MV-4-11 (cell line): Measurements from ENCODE around the gene ARMH1.
"Not testable (repeated sequence)": the region's sequence is repeated elsewhere in the genome, so short reads cannot be mapped to it uniquely, and the experiment has no call there.

Source experiments
- DNase-seq: peaks from one replicate; lab custom pipeline; 2025; lab: John Stamatoyannopoulos, UW

ARMH1 gene

DNA sequence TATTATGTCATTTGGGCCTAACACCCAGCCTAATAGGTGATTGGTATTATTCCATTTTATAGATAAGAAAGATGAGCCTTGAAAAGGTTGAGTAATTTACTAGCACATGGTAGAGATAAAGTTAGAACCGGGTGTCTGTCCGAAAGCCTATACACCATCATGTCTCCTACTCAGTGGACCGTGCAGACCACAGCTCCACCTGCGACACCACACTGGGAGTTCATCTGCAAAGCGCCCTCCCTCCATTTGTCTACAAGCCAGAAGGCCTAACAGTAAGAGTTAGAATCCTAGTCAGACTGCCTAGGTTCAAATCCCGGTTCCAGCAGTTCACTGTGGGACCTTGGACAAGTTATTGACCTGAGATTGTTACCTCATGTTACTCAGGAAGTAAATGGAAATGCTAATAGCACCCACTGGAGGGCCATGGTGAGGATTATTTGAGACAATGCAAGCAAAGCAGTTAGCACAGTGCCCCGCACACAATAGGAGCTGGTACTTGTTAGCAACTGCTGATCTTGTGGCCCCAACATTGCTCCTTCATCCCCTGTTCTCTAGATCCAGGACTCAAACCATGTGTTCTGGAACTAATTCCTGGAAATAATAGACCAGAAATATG, 20.5 kb downstream of the ARMH1 start:
- DNase-seq = no peak

DNA sequence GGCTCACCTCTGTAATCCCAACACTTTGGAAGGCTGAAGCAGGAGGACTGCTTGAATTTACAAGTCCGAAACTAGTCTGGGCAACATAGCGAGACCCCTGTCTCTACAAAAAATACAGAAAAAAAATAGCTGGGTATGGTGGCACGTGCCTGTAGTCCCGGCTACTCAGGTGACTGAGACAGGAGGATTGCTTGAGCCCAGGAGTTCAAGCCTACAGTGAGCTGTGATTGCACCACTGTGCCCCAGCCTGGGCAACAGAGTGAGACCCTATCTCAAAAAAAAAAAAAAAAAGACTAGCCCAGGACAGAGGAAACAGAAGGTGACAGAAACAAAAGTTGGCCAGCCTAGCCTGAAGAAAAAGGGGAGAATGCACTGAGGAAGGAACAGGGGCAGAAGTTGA, 21.2 kb downstream of the ARMH1 start:
- DNase-seq = no peak

DNA sequence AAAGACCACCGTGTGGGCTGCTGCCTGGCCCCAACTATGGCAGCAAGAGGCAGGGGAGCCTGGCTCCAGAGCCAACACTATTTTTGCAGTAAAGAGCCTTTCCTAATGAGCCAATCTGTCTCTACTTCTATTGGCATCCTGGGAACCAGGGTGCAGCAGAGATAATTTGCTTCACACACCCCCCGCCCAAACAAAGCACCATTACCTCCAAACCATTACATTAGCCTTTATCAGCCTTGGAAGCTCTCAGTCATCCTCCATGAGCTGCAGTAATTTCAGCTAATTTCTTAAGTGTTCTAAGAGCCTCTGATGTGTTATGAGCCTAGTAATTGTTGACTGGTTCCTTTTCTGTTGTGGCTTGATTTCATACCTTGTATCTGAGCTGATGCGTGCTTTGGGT, 21.6 kb downstream of the ARMH1 start:
- no peak for DNase-seq

DNA sequence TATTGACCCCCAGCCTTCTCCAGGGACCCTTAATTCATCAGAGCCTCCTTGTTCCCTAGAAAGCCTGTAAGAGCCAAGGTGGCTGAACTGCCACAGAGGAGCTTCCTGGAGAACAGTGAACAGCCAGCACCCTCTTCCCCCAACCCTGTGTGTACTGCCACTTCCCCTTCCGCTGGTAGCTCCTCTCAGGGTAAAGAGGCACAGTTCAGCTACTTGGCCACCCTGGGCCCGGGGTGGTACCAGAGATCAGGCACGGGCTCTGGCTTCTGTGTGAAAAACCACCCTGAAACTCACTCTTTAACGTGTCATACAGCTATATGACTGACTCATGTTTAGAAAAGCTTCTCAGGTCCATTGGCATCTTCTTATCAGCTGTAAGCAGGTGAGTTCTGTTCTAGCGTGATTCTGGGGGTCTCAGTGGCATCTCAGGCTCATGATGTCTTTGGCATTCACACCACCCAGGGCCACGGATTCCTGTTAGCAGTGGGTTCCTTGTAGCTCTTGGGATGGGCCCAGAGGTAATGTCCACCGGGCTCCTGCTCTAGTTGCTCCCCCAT, 22.4 kb downstream of the ARMH1 start:
- peak; percentile 74 for DNase-seq

DNA sequence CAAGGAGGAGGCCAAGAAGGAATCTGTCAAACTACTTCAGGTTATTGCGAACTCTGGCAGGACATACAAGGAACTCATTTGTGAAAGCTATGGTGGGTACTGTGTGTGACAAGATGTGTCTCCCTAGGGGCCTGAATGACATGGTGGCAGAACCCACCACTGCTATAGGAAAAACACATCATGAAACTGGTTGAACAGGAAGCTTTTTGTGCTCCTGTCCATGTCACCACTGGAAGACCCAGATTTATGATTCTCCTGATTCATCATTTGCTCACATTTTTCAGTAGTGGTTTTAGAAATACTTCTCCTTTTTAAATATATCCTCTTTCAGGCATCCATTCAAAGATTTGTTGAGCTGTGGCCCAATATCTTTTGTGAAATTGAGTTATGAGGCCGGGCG, 23.6 kb downstream of the ARMH1 start:
- peak; percentile 95 for DNase-seq

DNA sequence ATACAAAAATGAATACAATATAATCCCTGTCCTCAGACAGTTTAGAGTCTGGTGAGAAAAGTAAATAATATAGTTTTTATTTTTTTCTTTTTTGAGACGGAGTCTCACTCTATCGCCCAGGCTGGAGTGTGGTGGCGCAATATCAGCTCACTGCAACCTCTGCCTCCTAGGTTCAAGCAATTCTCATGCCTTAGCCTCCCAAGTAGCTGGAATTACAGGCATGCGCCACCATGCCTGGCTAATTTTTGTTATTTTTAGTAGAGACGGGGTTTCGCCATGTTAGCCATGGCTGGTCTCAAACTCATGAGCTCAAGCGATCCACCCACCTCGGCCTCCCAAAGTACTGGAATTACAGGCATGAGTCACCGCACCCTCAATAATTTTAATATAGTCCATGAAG, 24.9 kb downstream of the ARMH1 start:
- DNase-seq = not testable (repeated sequence)

DNA sequence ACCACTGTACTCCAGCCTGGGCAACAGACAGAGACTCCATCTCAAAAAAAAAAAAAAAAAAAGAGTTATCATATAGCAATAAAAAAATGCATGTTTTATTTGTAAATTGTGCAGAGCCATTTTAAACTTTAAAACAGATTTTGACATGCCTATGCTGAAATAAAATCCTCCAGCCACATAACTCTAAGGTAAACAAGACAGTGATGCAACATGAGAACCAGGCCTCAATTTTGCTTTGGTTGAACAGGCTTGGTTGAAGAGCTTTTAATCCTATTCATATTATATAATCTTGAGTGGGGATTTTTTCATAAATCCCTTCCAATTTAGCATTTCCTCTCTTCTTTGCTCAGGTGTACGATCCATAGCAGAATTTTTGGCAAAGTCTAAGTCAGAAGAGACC, 26.1 kb downstream of the ARMH1 start:
- no peak for DNase-seq

DNA sequence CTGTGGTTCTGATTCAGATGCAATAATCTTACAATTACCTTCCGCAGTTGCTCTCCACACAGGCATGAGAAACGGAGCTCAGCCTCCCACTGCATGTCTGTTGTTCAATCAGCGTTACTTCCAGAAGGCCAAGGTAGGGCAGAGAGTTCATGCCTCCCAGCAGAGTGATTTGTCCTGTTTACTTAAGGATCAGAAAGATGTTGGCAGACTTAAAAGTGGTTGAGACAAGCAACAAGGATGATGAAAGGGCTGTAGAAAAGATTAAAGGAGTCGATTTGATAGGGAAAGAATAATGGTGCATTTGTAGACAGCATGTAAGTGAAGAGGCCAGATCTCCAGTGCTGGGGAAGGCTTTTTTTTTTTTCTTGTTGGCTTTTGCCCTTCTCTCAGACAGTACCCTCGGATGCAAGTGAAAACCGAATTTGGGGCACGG, 26.6 kb downstream of the ARMH1 start:
- DNase-seq = no peak

DNA sequence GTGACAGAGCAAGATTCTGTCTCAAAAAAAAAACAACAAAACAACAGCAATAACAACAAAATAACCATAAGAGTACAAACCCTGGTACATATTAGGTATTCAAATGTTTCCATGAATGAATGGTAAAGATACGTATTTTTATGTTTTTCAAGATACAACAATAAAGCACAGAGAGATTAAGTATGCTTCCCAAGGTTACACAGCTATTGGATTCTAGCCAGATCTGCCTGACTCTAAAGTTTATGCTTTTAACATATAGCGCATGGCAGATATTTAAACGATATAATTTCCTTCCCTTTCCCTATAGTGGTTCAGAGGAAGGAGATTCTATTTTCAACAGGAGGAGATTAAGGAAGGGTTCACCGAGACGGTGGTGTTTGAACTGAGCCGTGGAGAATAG, 31.0 kb downstream of the ARMH1 start:
- no peak for DNase-seq

DNA sequence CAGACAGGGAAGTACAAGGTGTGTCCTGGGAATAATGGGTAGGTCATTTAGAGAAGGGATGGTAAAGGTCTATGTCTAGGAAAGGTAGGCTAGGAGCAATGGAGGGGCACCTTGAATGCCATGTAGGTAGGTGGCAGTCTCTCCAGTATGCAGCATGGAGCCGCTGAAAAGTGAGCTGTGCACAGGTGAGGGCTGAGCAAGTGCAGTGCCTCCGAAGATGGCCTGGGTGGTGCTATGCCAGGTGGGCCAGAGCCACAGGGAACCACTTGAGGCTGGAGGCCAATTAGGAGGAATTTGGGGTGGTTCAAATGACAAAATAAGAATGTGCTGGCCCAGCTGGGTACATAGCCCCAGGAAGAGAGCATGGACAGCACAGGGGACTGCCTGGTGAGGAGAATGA, 31.4 kb downstream of the ARMH1 start:
- DNase-seq = no peak

DNA sequence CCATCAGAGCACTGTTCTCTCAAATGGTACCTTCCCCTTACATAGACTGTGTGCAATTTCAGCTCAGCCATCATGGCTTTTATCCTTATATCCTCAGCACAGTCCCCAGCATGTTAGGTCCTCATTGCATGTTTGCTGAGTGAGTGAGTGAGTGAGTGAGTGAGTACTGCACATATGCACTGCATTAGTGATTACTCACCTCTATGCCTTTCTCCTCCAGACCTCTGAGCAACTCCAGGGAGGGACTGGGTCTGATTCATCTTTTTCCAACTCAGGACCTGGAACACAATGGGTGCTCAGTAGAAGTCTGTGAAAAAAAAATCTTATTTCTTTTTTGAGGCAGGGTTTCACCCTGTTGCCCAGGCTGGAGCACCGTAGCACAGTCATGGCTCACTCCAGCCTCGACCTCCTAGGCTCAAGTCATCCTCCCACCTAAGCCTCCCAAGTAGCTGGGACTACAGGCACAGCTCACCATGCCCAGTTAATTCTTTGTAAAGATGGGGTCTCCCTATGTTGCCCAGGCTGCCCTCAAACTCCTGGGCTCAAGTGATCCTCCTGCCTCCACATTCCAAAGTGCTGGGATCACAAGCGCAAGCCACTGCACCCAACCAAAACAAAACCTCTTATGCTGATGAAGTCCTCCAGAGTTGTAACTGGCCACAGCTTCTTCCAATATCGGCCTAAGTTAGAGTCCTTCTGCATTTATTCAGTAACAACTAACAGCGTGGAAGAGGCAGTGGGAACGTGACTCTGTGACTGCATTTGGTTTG, 32.8 kb downstream of the ARMH1 start:
- DNase-seq = no peak

DNA sequence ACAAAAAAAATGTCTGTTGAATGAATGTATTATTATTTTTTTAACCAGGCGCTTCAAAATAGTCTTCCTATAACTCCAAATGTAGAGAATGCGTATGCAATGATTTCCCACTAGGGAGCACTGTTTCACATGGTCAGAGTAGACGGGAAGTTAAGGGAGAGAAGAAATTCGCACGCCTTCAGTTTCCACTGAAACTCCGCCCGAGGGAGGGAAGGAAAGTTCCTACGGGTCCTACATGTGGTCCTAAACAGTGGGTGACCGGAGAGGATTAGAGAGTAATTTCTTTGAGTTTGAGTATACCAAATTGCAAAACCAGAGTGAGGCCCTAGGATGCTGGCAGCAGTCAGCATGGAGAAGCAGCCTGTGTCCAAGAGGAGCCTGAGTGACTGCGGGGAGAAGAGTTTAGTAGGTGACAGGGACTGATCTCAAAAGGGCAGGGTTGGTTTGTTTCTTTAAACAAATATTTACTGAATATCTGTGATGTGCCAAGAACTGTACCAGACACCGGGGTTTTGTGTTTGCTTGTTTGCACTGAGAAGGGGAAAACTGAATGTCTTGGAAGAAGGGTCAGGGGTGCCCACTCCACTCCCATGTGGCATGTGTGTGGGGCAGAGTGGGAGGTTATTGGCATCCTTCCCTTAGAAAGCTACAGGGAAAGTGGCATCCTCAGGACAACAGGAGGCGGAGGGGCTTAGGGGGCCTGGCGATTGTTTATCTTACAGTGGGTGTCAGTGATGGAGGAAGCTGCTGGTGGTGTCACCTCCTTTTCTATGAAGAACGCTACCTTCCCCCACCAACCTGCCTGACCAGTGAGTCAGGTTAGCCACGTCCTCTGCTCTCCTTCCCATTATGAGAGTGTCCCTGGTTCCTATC, 33.7 kb downstream of the ARMH1 start:
- peak; percentile 73 for DNase-seq

DNA sequence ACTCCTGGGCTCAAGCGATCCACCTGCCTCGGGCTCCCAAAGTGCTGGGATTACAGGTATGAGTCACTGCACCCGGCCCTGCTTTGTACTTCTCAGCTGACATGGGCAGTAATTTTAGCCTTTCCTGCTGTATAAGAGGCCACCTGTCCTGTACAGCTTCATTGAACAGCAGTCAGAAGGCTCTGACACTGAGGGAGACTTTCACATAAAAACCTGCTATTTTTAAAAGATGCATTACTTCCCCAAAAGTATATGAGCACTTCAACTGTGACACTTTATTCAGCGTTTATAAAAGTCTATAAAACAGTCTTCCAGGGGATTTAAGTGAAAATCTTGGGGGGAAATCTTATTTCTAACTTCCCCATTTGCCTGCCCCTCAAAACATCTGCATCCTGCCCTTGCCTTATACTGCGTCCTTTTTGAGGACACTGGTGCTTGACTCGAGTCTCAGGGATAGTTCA, 38.8 kb downstream of the ARMH1 start:
- peak; percentile 13 for DNase-seq

DNA sequence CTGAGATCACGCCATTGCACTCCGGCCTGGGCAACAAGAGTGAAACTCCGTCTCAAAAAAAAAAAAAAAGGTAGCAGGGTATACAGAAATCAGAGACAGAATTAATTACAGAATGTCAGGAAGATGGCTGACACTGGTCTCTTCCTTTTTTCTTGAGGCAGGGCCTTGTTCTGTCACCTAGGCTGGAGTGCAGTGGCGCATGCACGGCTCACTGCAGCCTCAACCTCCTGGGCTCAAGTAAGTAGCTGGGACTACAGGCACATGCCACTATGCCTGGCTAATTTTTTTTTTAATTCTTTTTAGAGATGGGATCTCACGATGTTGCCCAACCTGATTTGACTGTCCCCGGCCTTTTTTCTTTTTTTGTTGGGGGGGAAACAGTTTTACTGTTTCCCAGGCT, 40.0 kb downstream of the ARMH1 start:
- DNase-seq = no peak

DNA sequence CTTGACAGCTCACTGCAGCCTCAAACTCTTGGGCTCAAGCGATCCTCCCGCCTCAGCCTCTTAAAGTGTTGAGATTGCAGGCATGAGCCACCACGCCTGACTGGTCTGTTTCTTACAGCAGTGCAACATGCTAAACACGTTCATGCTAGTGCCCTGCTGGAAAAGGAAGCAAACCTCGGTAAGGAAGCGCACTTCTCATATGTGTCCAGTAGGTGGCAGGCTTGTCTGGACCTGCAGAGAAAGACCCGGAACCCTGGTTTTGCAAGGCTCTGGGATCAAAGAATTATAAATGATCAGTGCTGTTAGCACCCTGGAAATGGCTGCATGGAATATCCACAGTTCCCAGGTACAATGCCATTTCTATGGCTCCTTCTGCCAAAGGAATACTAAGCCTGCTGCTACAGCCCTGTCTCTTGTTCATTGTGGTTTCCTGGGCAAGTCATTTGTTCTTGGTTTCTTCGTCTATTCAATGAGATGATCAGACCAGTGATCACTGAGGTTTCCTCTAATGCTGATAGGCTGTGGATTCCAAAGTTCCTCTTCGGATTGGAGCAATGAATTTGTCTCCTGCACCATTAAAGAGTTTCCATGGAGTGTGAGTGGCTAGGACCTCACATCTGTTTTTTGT, 40.5 kb downstream of the ARMH1 start:
- peak; percentile 86 for DNase-seq

DNA sequence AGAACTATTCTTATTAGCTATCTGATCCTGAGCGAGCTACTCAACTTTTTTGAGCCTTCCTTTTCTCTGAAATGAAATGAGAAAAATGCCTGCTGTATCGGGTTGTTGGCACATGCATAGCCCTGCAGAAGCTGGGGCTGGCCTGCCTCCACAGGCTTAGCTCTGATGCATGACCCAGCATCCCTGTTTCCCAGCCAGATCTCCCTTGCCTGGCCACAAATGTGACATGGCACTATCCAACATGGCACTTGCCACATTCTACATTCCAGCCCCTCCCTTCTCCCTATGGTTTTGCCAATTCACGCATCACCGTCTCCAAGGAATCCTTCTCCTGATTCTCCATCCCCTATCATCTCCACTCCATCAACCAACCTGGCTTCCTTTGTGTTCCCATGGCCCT, 42.6 kb downstream of the ARMH1 start:
- DNase-seq = no peak

DNA sequence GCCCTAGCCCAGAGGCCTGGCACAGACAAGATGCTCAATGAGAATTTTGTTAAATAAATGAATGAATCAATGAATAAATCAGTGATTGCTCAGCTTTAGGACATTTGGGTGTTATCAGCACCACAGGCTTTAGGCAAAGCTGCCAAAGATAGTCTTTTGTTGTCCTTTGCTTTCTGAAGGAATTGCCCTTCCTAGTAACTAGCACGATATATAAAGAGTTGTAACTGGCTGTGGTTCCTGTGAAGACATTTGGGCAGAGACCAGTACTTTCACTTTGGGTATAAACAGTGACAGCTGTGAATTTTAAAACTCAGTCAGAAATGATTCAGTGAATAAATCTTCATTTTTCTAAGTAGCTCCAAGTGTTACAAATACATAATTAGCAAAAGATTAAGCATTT, 43.1 kb downstream of the ARMH1 start:
- no peak for DNase-seq

DNA sequence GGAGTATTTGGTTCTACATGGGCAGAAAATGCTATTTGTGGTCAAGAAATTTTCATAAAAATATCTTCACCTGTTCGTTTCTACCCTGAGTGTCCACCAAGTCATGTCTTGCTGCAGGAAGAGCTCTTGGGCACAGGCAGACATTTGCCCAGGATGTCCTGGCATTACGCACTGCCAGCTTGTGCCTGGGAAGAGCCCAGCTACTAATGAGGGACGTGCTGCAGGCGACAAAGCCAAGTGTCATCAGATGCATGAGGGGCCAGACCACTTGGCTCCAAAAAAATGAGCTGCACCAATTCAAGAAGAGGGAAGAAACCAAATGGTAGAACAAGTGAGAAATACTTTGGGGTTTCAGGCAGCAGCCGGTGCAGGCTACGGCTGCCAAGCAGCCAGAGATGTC, 43.6 kb downstream of the ARMH1 start:
- no peak for DNase-seq

DNA sequence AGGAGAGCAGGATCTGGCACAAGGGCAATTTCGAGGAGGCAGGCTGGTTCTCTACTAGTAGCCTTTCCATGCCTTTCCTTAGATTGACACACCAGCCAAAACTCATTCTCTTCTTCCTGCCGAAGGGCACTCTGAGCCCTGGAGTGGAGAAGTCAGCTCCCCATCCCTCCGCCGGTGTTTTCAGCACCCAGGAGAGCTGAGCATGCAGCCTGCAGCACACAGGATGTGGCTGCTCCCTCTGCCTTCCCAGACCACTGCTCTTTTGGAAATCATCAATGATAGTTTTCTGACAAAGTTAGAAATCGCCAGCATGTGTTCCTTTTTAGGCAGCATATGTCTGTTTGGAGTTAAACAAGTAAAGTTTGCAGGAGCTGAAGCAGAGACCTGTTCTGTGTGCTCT, 44.8 kb downstream of the ARMH1 start:
- no peak for DNase-seq

DNA sequence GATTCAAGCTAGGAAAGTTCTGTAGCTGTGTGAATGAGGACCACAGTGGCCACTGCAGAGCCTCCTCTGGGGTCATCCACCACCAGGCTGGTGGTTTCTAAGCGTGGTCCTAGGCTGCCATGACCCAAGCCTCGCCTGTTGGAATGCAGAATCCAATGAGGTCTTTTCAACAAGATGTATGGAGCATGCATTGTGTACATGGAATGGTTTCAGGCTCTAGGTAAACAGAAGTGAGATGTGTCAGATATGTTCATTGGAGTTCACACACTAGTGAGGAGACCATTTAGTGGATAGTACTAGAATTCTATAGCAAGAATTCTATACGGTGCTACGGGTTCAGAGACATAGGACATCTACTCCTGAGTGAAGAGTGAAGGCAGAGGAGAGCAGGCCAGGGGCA, 45.8 kb downstream of the ARMH1 start:
- no peak for DNase-seq

DNA sequence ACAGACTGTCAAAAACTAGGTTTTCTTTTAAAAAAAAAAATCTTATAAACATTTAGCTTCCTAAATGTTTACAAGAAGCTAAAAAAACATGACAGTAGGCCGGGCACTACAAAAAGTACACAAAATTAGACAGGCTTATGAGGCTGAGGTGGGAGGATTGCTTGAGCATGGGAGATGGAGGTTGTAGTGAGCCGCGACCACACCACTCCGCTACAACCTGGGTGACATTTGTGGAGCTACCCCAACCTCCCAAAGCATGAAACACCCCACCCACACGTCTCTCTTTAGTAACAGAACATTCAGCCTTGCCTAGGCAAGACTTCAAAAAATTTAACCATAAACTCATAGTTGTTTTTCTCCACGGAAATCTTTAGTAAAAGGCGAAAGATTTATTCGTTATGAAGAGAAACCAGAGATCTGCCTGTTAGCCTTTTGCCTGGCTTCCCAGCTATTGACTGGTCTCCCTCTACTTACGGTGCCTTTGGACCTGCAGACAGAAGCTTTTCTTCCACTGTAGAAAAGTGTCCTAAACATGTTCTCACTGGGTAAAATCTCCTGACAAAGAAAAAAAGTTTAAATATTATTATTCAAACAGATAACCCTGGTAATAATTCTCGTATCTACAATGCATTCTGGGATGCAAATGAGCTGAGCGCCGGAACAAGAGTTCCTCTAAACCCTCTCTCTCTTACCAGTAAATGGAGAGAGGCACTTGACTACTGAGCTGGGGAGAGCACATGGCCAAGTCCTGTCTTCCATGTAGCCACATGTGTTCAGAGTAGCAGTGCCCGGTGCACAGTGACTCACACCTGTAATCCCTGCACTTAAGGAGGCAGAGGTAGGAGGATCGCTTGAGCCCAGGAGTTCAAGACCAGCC, 47.2 kb downstream of the ARMH1 start:
- peak; percentile 100 for DNase-seq
